IMR-90 (cell line): ENCODE results near the gene MFSD12. TPM values are rescaled to one million over a fixed set of nuclear protein-coding genes. Genes with fewer than 3 reads are reported as not detected.

Source experiments
- ATAC-seq: fragments of 200-7000 bp; cut with Tn5 transposase; 2 replicates; pipeline ENCODE4 v1.9.1; 2020; ENCODE audit warnings: low read depth, mild to moderate bottlenecking, moderate library complexity
- BruUV-seq: library from RNA; stranded (reverse); fragments of 400-500 nt; replicated peaks from 2 replicates; lab custom pipeline; 2021; lab: Mats Ljungman, UMichigan
- CTCF ChIA-PET: fragments of 300-600 bp; formaldehyde crosslinking; extraction: SDS; loops from one replicate; lab custom pipeline; 2021; ENCODE audit warnings: antibody characterized with exemption; lab: Yijun Ruan, JAX
- POLR2A ChIA-PET: fragments of 300-600 bp; sonication (Branson Sonifier 250); formaldehyde crosslinking; loops from one replicate; lab custom pipeline; 2022; ENCODE audit warnings: antibody characterized with exemption; ENCODE audit not compliant: unreplicated experiment; lab: Charles Lee
- DNase-seq: peaks from one replicate; pipeline ENCODE4 v3.0.0; 2013
- H2AFZ ChIP-seq: replicated peaks from 2 replicates; pipeline ENCODE3; 2013; ENCODE audit warnings: low read length, mild to moderate bottlenecking; ENCODE audit not compliant: poor library complexity
- H2AK5ac ChIP-seq: 2 replicates; pipeline ENCODE4 v1.6.1; 2013; ENCODE audit warnings: low read depth, low read length, inconsistent platforms
- H2AK9ac ChIP-seq: replicated peaks from 2 replicates; pipeline ENCODE3; 2013; ENCODE audit warnings: mild to moderate bottlenecking, low read depth, low read length, moderate library complexity; ENCODE audit not compliant: poor library complexity
- H2BK120ac ChIP-seq: 2 replicates; pipeline ENCODE4 v1.6.1; 2013; ENCODE audit warnings: low read depth, low read length, inconsistent platforms
- H2BK15ac ChIP-seq: 3 replicates; pipeline ENCODE4 v1.6.1; 2013; ENCODE audit warnings: low read depth, low read length, inconsistent platforms
- H2BK20ac ChIP-seq: 2 replicates; pipeline ENCODE4 v1.6.1; 2013; ENCODE audit warnings: low read depth, mild to moderate bottlenecking, inconsistent platforms, low read length, moderate library complexity
- H2BK5ac ChIP-seq: 2 replicates; pipeline ENCODE4 v1.6.1; 2013; ENCODE audit warnings: mild to moderate bottlenecking, low read depth, low read length, inconsistent platforms; ENCODE audit not compliant: poor library complexity, severe bottlenecking
- H3K14ac ChIP-seq: replicated peaks from 2 replicates; pipeline ENCODE4 v1.6.1; 2013; ENCODE audit warnings: low read depth, low read length, inconsistent platforms
- H3K18ac ChIP-seq: 2 replicates; pipeline ENCODE4 v1.6.1; 2013; ENCODE audit warnings: low read depth, low read length, control low read depth
- H3K23ac ChIP-seq: 2 replicates; pipeline ENCODE4 v1.6.1; 2013; ENCODE audit warnings: low read depth, low read length, inconsistent platforms
- H3K27ac ChIP-seq: 2 replicates; pipeline ENCODE4 v1.5.1; 2013; ENCODE audit warnings: mild to moderate bottlenecking, control low read depth, low read length; ENCODE audit not compliant: insufficient read depth
- H3K27me3 ChIP-seq: 2 replicates; pipeline ENCODE4 v1.6.1; 2013; ENCODE audit warnings: low read length; ENCODE audit not compliant: control insufficient read depth, insufficient read depth
- H3K36me3 ChIP-seq: 2 replicates; pipeline ENCODE4 v1.6.1; 2013; ENCODE audit warnings: low read length, mixed read lengths; ENCODE audit not compliant: control insufficient read depth, insufficient read depth
- H3K4ac ChIP-seq: 2 replicates; pipeline ENCODE4 v1.6.1; 2013; ENCODE audit warnings: low read depth, low read length, inconsistent platforms
- H3K4me1 ChIP-seq: 2 replicates; pipeline ENCODE4 v1.6.1; 2013; ENCODE audit warnings: low read length, mixed read lengths; ENCODE audit not compliant: control insufficient read depth, insufficient read depth
- H3K4me2 ChIP-seq: 2 replicates; pipeline ENCODE4 v1.6.1; 2013; ENCODE audit warnings: low read depth, mild to moderate bottlenecking, control low read depth, low read length, moderate library complexity
- H3K4me3 ChIP-seq: 2 replicates; pipeline ENCODE4 v1.5.1; 2013; ENCODE audit warnings: low read depth, mild to moderate bottlenecking, control low read depth, low read length, moderate library complexity; ENCODE audit not compliant: insufficient read depth
- H3K56ac ChIP-seq: 2 replicates; pipeline ENCODE4 v1.6.1; 2013; ENCODE audit warnings: low read length, inconsistent platforms; ENCODE audit not compliant: insufficient read depth; ENCODE audit errors: extremely low read depth
- H3K79me1 ChIP-seq, 2 experiments: 2 replicates each; pipeline ENCODE4 v1.6.1; 2013; ENCODE audit warnings: low read length in 2 of 2, inconsistent platforms in 1 of 2, low read depth in 1 of 2
- H3K9ac ChIP-seq: 2 replicates; pipeline ENCODE4 v1.6.1; 2013; ENCODE audit warnings: low read depth, low read length, control low read depth
- H3K9me1 ChIP-seq: 2 replicates; pipeline ENCODE4 v1.6.1; 2013; ENCODE audit warnings: low read length, inconsistent platforms; ENCODE audit not compliant: insufficient read depth
- H3K9me3 ChIP-seq: 2 replicates; pipeline ENCODE4 v1.6.1; 2013; ENCODE audit warnings: low read length; ENCODE audit not compliant: control insufficient read depth, insufficient read depth
- H4K20me1 ChIP-seq: 2 replicates; pipeline ENCODE4 v1.6.1; 2013; ENCODE audit warnings: low read length, inconsistent platforms; ENCODE audit not compliant: insufficient read depth
- H4K5ac ChIP-seq: 2 replicates; pipeline ENCODE4 v1.6.1; 2013; ENCODE audit warnings: mild to moderate bottlenecking, low read depth, low read length, control low read depth
- H4K8ac ChIP-seq, 2 experiments: 2 replicates each; pipeline ENCODE4 v1.6.1; 2013; ENCODE audit warnings: low read depth in 2 of 2, low read length in 2 of 2, control low read depth in 1 of 2, inconsistent platforms in 1 of 2
- H4K91ac ChIP-seq: 2 replicates; pipeline ENCODE4 v1.6.1; 2013; ENCODE audit warnings: low read depth, low read length, inconsistent platforms; ENCODE audit not compliant: insufficient read depth
- CEBPB ChIP-seq: IDR thresholded peaks from 2 replicates; pipeline ENCODE4 v1.6.1; 2012; ENCODE audit warnings: low read depth, low read length, improper control_type of control experiment
- CHD1 ChIP-seq: IDR thresholded peaks from 2 replicates; pipeline ENCODE4 v1.6.1; 2012; ENCODE audit warnings: low read depth, low read length, improper control_type of control experiment
- FOS ChIP-seq: fragments of 150-350 bp; IDR thresholded peaks from 2 replicates; pipeline ENCODE4 v1.6.1; 2016; ENCODE audit warnings: low read depth, low read length
- MAFK ChIP-seq: IDR thresholded peaks from 2 replicates; pipeline ENCODE4 v1.6.1; 2012; ENCODE audit warnings: low read depth, low read length, improper control_type of control experiment
- MXI1 ChIP-seq: IDR thresholded peaks from 2 replicates; pipeline ENCODE4 v1.6.1; 2012; ENCODE audit warnings: low read depth, mild to moderate bottlenecking, low read length, moderate library complexity, borderline replicate concordance
- POLR2A ChIP-seq: IDR thresholded peaks from 2 replicates; pipeline ENCODE4 v1.6.1; 2012; ENCODE audit warnings: mild to moderate bottlenecking, low read depth, low read length
- RAD21 ChIP-seq: IDR thresholded peaks from 2 replicates; pipeline ENCODE4 v1.6.1; 2012; ENCODE audit warnings: low read length, improper control_type of control experiment
- RCOR1 ChIP-seq: IDR thresholded peaks from 2 replicates; pipeline ENCODE4 v1.6.1; 2012; ENCODE audit warnings: mild to moderate bottlenecking, low read length, improper control_type of control experiment; ENCODE audit not compliant: insufficient replicate concordance
- SMC3 ChIP-seq: fragments of 150-350 bp; IDR thresholded peaks from 2 replicates; pipeline ENCODE4 v1.6.1; 2016; ENCODE audit warnings: low read depth, mild to moderate bottlenecking, antibody characterized with exemption, low read length, moderate library complexity
- WGBS, 2 experiments: methylation state at CpG; one replicate each; pipeline versions ENCODE4 v1.1.5 to v1.1.7; 2013; ENCODE audit warnings: missing lambda C conversion rate in 2 of 2; ENCODE audit not compliant: insufficient read length in 1 of 2; ENCODE audit errors: extremely low coverage in 2 of 2; 5-methylcytosine and 5-hydroxymethylcytosine counted together
- dilution Hi-C: fragments of 300-500 bp; cut with HindIII; formaldehyde crosslinking; loops from one replicate; pipeline ENCODE4 v1.14.3; 2018; ENCODE audit warnings: low sequenced_read_pairs; ENCODE audit not compliant: unreplicated experiment
- in situ Hi-C: fragments of 300-500 bp; cut with MboI; formaldehyde crosslinking; loops from 3 replicates; pipeline ENCODE4 v1.14.3; 2019; ENCODE audit warnings: low sequenced_read_pairs, inconsistent platforms, mixed read lengths
- intact Hi-C: fragments of 100-400 bp; cut with micrococcal nuclease; formaldehyde crosslinking; loops from 2 replicates; pipeline ENCODE4 v1.10.0; 2022
- polyA plus RNA-seq, 3 experiments: library from polyadenylated mRNA; depleted of rRNA; stranded (reverse); fragments of >200 nt; gene quantifications; 2 replicates each; pipeline ENCODE4 v1.2.3, GENCODE V29; 2012; ENCODE audit warnings: low replicate concordance in 1 of 3
- total RNA-seq: library from RNA; depleted of rRNA; stranded (reverse); fragments of >200 nt; gene quantifications from 2 replicates; pipeline ENCODE4 v1.2.3, GENCODE V29; 2012
- TF ChIP-seq, protein P1 (sequence below): fragments of 150-350 bp; IDR thresholded peaks from 2 replicates; pipeline ENCODE4 v1.6.1; 2016; ENCODE audit warnings: low read depth, mild to moderate bottlenecking, low read length, moderate library complexity, borderline replicate concordance
- TF ChIP-seq, protein P2 (sequence below): conservative IDR thresholded peaks from 2 replicates; pipeline ENCODE4 v1.5.1; 2012; ENCODE audit warnings: mild to moderate bottlenecking, low read depth, low read length, improper control_type of control experiment

Gene MFSD12
- total and polyA plus RNA-seq, 2 of the 4 experiments (the other 2 are of a cell fraction) = 20.4 to 77.2 TPM

DNA sequence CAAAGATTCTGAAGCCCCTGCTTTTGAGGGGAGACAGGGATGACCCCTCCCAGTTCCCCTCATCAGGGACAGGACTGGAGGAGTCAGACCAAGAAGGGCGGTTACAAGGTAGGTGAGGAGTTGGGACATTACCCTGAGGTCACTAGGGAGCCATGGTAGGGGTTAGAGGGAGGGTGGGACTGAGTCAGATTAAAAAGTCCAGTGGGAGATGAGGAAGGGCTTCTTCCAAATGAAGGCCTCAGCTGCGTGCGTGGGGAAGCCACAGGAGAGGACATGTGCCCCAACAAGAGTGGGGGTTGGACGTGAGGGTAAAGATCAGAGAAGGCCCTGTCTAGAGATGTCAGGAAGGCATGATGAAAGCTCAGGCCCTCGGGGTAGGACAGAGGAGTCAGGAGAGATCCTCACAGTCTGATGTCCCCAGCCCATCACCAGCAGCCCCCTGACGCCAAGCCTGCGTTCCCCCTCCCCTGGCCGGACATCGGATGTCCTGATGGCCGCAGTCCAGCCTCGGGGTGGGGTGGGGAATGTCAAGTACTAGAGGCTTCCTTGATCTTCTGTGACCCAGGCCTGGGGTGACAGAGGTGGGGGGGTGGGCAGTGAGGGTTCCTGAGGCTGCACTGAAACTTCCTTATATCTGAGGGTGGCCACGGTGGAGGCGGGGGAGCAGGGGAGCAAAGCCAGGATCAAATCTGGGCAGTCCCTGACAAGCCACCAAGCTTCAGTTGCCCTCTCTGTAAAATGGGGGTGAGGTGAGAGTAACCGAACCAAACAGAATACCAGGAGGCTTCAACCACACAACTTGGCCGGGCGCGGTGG is 6.5 kb upstream of the MFSD12 start:
- no peak overlapping the region for H3K4ac ChIP-seq
- no peak overlapping the region for H3K18ac ChIP-seq
- no peak overlapping the region for H4K91ac ChIP-seq
- H3K23ac ChIP-seq = no peak overlapping the region
- no peak overlapping the region for H3K4me2 ChIP-seq
- H3K36me3 ChIP-seq = no peaks in the 10 kb centered on the region
- no peak for ATAC-seq
- no peak overlapping the region for H2AFZ ChIP-seq
- no peaks in the 10 kb centered on the region for H3K79me1 ChIP-seq
- H3K9me1 ChIP-seq = 0 out of 2 replicates have a peak, but pooled peaks cover 3% of the 10 kb centered on the region
- H3K4me3 ChIP-seq = no peak overlapping the region
- ChIA-PET POLR2A (no interaction called here), CTCF (no interaction called here)
- TF ChIP-seq SMC3 = no peak
- no peak for TF ChIP-seq POLR2A
- no peak for TF ChIP-seq MAFK
- TF ChIP-seq RCOR1 = no peak
- TF ChIP-seq, protein P1, sequence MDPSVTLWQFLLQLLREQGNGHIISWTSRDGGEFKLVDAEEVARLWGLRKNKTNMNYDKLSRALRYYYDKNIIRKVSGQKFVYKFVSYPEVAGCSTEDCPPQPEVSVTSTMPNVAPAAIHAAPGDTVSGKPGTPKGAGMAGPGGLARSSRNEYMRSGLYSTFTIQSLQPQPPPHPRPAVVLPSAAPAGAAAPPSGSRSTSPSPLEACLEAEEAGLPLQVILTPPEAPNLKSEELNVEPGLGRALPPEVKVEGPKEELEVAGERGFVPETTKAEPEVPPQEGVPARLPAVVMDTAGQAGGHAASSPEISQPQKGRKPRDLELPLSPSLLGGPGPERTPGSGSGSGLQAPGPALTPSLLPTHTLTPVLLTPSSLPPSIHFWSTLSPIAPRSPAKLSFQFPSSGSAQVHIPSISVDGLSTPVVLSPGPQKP = no peak
- no peak for TF ChIP-seq CEBPB
- TF ChIP-seq RAD21 = no peak
- TF ChIP-seq FOS = no peak
- TF ChIP-seq CHD1 = no peak
- TF ChIP-seq MXI1 = no peak
- TF ChIP-seq, protein P2, sequence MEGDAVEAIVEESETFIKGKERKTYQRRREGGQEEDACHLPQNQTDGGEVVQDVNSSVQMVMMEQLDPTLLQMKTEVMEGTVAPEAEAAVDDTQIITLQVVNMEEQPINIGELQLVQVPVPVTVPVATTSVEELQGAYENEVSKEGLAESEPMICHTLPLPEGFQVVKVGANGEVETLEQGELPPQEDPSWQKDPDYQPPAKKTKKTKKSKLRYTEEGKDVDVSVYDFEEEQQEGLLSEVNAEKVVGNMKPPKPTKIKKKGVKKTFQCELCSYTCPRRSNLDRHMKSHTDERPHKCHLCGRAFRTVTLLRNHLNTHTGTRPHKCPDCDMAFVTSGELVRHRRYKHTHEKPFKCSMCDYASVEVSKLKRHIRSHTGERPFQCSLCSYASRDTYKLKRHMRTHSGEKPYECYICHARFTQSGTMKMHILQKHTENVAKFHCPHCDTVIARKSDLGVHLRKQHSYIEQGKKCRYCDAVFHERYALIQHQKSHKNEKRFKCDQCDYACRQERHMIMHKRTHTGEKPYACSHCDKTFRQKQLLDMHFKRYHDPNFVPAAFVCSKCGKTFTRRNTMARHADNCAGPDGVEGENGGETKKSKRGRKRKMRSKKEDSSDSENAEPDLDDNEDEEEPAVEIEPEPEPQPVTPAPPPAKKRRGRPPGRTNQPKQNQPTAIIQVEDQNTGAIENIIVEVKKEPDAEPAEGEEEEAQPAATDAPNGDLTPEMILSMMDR = no peak
- no peak overlapping the region for H2BK20ac ChIP-seq
- H4K5ac ChIP-seq = no peak overlapping the region
- no peaks in the 10 kb centered on the region for H3K4me1 ChIP-seq
- no peak overlapping the region for H3K9ac ChIP-seq
- H3K9me3 ChIP-seq = no peaks in the 10 kb centered on the region
- no peaks in the 10 kb centered on the region for H3K27me3 ChIP-seq
- peak overlapping the region; percentile 6 for H2AK9ac ChIP-seq
- H4K20me1 ChIP-seq = no peaks in the 10 kb centered on the region
- no peak overlapping the region for H2BK120ac ChIP-seq
- intact Hi-C loops (no loop called here), in situ Hi-C loops (no loop called here), dilution Hi-C loops (no loop called here)
- no peak for DNase-seq
- no TSS peak for BruUV-seq
- no peak overlapping the region for H4K8ac ChIP-seq
- 86% methylated on average over 2 of the region's 17 CpGs; no CpG with 5 or more reads in 1 of the 2 experiments for WGBS, 2 experiments
- H3K14ac ChIP-seq = no peak overlapping the region
- H3K56ac ChIP-seq = no peak overlapping the region
- no peak overlapping the region for H2BK5ac ChIP-seq
- H3K27ac ChIP-seq = no peak overlapping the region
- H2AK5ac ChIP-seq = peak overlapping the region; percentile 28; the same call in 1 of the 2 replicates
- no peak overlapping the region for H2BK15ac ChIP-seq
